HL-60 (cell line): Measurements from ENCODE around the gene ABO.

Experiments used
- CTCF ChIP-seq: IDR thresholded peaks from one replicate; pipeline ENCODE4 v1.5.1; 2011; ENCODE audit warnings: low read length, control low read depth, inconsistent platforms; ENCODE audit not compliant: insufficient read depth
- GABPA ChIP-seq: IDR thresholded peaks from 2 replicates; pipeline ENCODE4 v1.6.1; 2012; ENCODE audit warnings: low read depth
- POLR2AphosphoS5 ChIP-seq: IDR thresholded peaks from 2 replicates; pipeline ENCODE4 v1.6.1; 2012; ENCODE audit warnings: low read depth
- TF ChIP-seq, protein P1 (sequence below): IDR thresholded peaks from 2 replicates; pipeline ENCODE4 v1.6.1; 2012; ENCODE audit warnings: low read depth; ENCODE audit not compliant: insufficient replicate concordance

DNA sequence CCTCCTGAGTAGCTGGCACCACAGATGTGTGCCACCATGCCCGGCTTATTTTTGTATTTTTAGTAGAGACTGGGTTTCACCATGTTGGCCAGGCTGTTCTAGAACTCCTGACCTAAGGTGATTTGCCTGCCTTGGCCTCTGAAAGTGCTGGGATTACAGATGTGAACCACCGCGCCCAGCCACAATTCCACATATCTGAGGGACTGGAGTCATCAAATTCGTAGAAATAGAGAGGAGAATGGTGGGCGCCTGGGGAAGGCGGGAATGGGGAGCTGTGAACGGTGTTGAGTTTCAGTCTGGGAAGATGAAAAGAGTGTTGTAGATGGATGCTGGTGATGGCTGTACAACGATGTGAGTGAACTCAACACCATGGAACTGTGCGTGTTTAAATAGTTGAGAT lies 1.9 kb upstream of the ABO start:
- no peak for TF ChIP-seq CTCF
- TF ChIP-seq POLR2AphosphoS5 = no peak
- TF ChIP-seq, protein P1, sequence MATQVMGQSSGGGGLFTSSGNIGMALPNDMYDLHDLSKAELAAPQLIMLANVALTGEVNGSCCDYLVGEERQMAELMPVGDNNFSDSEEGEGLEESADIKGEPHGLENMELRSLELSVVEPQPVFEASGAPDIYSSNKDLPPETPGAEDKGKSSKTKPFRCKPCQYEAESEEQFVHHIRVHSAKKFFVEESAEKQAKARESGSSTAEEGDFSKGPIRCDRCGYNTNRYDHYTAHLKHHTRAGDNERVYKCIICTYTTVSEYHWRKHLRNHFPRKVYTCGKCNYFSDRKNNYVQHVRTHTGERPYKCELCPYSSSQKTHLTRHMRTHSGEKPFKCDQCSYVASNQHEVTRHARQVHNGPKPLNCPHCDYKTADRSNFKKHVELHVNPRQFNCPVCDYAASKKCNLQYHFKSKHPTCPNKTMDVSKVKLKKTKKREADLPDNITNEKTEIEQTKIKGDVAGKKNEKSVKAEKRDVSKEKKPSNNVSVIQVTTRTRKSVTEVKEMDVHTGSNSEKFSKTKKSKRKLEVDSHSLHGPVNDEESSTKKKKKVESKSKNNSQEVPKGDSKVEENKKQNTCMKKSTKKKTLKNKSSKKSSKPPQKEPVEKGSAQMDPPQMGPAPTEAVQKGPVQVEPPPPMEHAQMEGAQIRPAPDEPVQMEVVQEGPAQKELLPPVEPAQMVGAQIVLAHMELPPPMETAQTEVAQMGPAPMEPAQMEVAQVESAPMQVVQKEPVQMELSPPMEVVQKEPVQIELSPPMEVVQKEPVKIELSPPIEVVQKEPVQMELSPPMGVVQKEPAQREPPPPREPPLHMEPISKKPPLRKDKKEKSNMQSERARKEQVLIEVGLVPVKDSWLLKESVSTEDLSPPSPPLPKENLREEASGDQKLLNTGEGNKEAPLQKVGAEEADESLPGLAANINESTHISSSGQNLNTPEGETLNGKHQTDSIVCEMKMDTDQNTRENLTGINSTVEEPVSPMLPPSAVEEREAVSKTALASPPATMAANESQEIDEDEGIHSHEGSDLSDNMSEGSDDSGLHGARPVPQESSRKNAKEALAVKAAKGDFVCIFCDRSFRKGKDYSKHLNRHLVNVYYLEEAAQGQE = no peak
- no peak for TF ChIP-seq GABPA
